ENCODE measurements around the gene TERF2IP.

TERF2IP gene

GRCh38 chr16:75679366-75679765, 31.8 kb downstream of the TERF2IP start:
- no peak overlapping the region for H3K4me2 ChIP-seq (ENCODE audit: low read depth, low read length, poor library complexity, severe bottlenecking)
- TF ChIP-seq EZH2phosphoT487 (IDR thresholded peaks at IDR 0.05; ENCODE audit: borderline replicate concordance): no peak
- TF ChIP-seq, protein P1, sequence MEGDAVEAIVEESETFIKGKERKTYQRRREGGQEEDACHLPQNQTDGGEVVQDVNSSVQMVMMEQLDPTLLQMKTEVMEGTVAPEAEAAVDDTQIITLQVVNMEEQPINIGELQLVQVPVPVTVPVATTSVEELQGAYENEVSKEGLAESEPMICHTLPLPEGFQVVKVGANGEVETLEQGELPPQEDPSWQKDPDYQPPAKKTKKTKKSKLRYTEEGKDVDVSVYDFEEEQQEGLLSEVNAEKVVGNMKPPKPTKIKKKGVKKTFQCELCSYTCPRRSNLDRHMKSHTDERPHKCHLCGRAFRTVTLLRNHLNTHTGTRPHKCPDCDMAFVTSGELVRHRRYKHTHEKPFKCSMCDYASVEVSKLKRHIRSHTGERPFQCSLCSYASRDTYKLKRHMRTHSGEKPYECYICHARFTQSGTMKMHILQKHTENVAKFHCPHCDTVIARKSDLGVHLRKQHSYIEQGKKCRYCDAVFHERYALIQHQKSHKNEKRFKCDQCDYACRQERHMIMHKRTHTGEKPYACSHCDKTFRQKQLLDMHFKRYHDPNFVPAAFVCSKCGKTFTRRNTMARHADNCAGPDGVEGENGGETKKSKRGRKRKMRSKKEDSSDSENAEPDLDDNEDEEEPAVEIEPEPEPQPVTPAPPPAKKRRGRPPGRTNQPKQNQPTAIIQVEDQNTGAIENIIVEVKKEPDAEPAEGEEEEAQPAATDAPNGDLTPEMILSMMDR (conservative IDR thresholded peaks at IDR 0.05; ENCODE audit: low read length): no peak
- H4K20me1 ChIP-seq (ENCODE audit: insufficient read depth, low read length, poor library complexity, severe bottlenecking): no peaks in the 10 kb centered on the region
- H3K36me3 ChIP-seq (ENCODE audit: insufficient read depth, low read length): no peaks in the 10 kb centered on the region
- no peaks in the 10 kb centered on the region for H3F3A ChIP-seq (ENCODE audit: low read depth)
- no peak overlapping the region for H3K9ac ChIP-seq (ENCODE audit: low read depth, low read length, poor library complexity, severe bottlenecking)
- no peaks in the 10 kb centered on the region for H3K4me1 ChIP-seq (ENCODE audit: insufficient read depth, low read length, poor library complexity, severe bottlenecking)
- H2AFZ ChIP-seq (ENCODE audit: low read length): no peak overlapping the region
- H3K9me3 ChIP-seq (ENCODE audit: insufficient read depth, low read depth, low read length): no peaks in the 10 kb centered on the region
- no peaks in the 10 kb centered on the region for H3K79me2 ChIP-seq (ENCODE audit: insufficient read depth, low read length)
- H3K4me3 ChIP-seq (ENCODE audit: low read length, poor library complexity, severe bottlenecking): no peak overlapping the region
- H3K27me3 ChIP-seq (ENCODE audit: insufficient read depth, low read length, poor library complexity, severe bottlenecking): no peaks in the 10 kb centered on the region
- no peaks in the 10 kb centered on the region for H3K9me2 ChIP-seq (replicated peaks; ENCODE audit: low read depth, low read length)

DNA sequence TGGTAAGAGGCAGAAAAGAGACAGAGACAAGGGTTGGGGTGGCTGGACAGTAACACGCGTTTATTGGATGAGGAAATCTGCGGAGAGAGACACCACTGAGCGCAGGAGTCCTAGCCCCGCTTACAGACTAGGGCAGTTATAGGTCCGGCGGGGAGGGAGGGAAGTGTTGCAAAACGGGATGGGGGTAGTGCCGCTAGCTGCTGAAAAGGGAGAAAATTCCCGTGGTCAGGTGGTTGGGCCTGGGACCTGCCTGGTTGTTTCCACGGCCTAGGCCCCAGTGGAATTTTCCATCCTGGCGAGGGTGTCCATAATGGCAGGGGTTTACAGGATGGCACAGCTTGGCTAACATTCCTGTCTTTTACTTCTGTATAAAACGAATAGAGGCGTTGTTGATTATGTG, 34.7 kb downstream of the TERF2IP start:
- no peak for TF ChIP-seq EZH2phosphoT487 (IDR thresholded peaks at IDR 0.05; ENCODE audit: borderline replicate concordance)
- TF ChIP-seq, protein P1 (conservative IDR thresholded peaks at IDR 0.05; ENCODE audit: low read length): no peak
- Histone ChIP-seq H3K9me2 (replicated peaks; ENCODE audit: low read depth, low read length) (no peaks in the 10 kb centered on the region), H3K79me2 (ENCODE audit: insufficient read depth, low read length) (no peaks in the 10 kb centered on the region), H3K27me3 (ENCODE audit: insufficient read depth, low read length, poor library complexity, severe bottlenecking) (no peaks in the 10 kb centered on the region), H3K9me3 (ENCODE audit: insufficient read depth, low read depth, low read length) (no peaks in the 10 kb centered on the region), H3K36me3 (ENCODE audit: insufficient read depth, low read length) (no peaks in the 10 kb centered on the region), H3K4me2 (ENCODE audit: low read depth, low read length, poor library complexity, severe bottlenecking) (no peak overlapping the region), H3K9ac (ENCODE audit: low read depth, low read length, poor library complexity, severe bottlenecking) (no peak overlapping the region), H4K20me1 (ENCODE audit: insufficient read depth, low read length, poor library complexity, severe bottlenecking) (no peaks in the 10 kb centered on the region), H3K4me3 (ENCODE audit: low read length, poor library complexity, severe bottlenecking) (no peak overlapping the region), H3K4me1 (ENCODE audit: insufficient read depth, low read length, poor library complexity, severe bottlenecking) (no peaks in the 10 kb centered on the region), H3F3A (ENCODE audit: low read depth) (no peaks in the 10 kb centered on the region), H2AFZ (ENCODE audit: low read length) (no peak overlapping the region)

DNA sequence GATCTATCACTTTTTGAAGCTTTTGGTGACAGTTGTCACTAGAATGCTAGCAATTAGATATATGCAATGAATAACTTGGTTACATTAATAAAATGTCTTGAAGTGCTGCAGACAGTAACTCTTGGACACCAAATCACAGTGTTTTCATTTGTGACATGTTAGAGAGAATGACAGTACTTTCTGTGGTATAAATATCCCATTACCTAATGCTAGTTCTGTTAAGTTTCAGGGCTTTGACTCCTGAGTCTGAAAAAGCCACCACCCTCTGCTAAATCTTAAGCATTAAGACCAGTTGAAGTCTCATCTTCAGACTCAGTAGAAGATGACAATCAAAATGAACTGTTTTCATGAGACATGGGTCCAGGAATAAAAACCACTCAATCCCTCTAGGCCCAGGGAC, 39.8 kb downstream of the TERF2IP start:
- Histone ChIP-seq H4K20me1 (ENCODE audit: insufficient read depth, low read length, poor library complexity, severe bottlenecking) (no peaks in the 10 kb centered on the region), H3K4me2 (ENCODE audit: low read depth, low read length, poor library complexity, severe bottlenecking) (no peak overlapping the region), H3K79me2 (ENCODE audit: insufficient read depth, low read length) (no peaks in the 10 kb centered on the region), H3K27me3 (ENCODE audit: insufficient read depth, low read length, poor library complexity, severe bottlenecking) (no peaks in the 10 kb centered on the region), H3K4me1 (ENCODE audit: insufficient read depth, low read length, poor library complexity, severe bottlenecking) (no peaks in the 10 kb centered on the region), H3K9me3 (ENCODE audit: insufficient read depth, low read depth, low read length) (no peaks in the 10 kb centered on the region), H3K4me3 (ENCODE audit: low read length, poor library complexity, severe bottlenecking) (no peak overlapping the region), H3K36me3 (ENCODE audit: insufficient read depth, low read length) (no peaks in the 10 kb centered on the region), H2AFZ (ENCODE audit: low read length) (no peak overlapping the region), H3K9me2 (replicated peaks; ENCODE audit: low read depth, low read length) (no peaks in the 10 kb centered on the region), H3K9ac (ENCODE audit: low read depth, low read length, poor library complexity, severe bottlenecking) (no peak overlapping the region), H3F3A (ENCODE audit: low read depth) (no peaks in the 10 kb centered on the region)
- TF ChIP-seq, protein P1 (conservative IDR thresholded peaks at IDR 0.05; ENCODE audit: low read length): no peak
- no peak for TF ChIP-seq EZH2phosphoT487 (IDR thresholded peaks at IDR 0.05; ENCODE audit: borderline replicate concordance)
